GM10266 (cell line): ENCODE results near the gene KCNH4.
"Not testable (repeated sequence)": the region's sequence is repeated elsewhere in the genome, so short reads cannot be mapped to it uniquely, and the experiment has no call there.

Source experiments
- DNase-seq: peaks from one replicate; pipeline ENCODE4 v3.0.0; 2012; ENCODE audit errors: extremely low spot score
- TF ChIP-seq, protein P1 (sequence below): IDR thresholded peaks from 2 replicates; pipeline ENCODE4 v1.5.1; 2012; ENCODE audit warnings: mild to moderate bottlenecking, low read depth; ENCODE audit not compliant: control insufficient read depth, insufficient read depth; ENCODE audit errors: missing control alignments

The KCNH4 gene

DNA sequence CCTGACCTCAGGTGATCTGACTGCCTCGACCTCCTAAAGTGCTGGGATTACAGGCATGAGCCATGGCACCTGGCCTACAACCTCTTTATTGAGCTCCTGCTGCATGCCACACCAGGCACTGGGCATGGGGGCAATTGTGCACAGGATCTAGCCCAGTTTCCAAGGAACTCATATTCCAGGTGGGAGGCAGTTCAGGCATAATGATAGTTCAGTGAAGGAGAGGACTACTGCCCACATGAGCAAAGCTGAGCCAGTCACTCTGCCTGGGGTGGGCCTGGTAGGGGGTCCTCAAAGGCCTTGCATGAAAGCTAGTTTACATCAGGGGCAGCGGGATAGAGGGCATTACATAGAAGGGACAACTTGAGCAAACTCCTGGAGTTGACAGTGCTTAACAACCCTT is 6.9 kb upstream of the KCNH4 start:
- TF ChIP-seq, protein P1, sequence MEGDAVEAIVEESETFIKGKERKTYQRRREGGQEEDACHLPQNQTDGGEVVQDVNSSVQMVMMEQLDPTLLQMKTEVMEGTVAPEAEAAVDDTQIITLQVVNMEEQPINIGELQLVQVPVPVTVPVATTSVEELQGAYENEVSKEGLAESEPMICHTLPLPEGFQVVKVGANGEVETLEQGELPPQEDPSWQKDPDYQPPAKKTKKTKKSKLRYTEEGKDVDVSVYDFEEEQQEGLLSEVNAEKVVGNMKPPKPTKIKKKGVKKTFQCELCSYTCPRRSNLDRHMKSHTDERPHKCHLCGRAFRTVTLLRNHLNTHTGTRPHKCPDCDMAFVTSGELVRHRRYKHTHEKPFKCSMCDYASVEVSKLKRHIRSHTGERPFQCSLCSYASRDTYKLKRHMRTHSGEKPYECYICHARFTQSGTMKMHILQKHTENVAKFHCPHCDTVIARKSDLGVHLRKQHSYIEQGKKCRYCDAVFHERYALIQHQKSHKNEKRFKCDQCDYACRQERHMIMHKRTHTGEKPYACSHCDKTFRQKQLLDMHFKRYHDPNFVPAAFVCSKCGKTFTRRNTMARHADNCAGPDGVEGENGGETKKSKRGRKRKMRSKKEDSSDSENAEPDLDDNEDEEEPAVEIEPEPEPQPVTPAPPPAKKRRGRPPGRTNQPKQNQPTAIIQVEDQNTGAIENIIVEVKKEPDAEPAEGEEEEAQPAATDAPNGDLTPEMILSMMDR, result no peak
- no peak for DNase-seq

DNA sequence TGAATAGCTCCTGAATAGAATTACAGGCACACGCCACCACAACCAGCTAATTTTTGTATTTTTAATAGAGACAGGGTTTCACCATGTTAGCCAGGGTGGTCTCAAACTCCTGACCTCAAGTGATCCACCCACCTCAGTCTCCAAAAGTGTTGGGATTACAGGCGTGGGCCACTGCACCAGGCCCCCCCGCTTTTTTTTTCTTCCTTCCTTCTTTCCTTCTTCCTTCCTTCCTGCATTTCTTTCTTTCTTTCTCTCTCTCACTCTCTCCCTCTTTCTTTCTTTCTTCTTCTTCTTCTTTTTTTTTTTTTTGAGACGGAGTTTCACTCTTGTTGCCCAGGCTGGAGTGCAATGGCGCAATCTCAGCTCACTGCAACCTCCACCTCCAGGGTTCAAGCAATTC is 5.2 kb upstream of the KCNH4 start:
- not testable (repeated sequence) for DNase-seq

DNA sequence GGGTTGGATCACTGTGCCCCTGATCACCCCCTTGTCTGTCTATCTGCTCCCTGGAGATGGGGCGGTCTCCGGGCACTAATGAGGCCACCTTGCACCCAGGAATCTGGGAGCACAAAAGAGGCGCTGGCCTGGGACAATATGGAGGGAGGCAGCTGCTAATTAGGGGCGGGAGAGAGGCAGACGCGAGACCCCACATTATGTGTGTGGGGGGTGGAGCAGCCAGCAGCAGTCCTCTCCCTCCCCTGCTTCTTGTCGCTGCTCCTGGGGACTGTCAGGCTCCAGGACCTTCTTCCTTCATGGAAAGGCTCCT is 4.6 kb upstream of the KCNH4 start:
- TF ChIP-seq, protein P1, result no peak
- no peak for DNase-seq

DNA sequence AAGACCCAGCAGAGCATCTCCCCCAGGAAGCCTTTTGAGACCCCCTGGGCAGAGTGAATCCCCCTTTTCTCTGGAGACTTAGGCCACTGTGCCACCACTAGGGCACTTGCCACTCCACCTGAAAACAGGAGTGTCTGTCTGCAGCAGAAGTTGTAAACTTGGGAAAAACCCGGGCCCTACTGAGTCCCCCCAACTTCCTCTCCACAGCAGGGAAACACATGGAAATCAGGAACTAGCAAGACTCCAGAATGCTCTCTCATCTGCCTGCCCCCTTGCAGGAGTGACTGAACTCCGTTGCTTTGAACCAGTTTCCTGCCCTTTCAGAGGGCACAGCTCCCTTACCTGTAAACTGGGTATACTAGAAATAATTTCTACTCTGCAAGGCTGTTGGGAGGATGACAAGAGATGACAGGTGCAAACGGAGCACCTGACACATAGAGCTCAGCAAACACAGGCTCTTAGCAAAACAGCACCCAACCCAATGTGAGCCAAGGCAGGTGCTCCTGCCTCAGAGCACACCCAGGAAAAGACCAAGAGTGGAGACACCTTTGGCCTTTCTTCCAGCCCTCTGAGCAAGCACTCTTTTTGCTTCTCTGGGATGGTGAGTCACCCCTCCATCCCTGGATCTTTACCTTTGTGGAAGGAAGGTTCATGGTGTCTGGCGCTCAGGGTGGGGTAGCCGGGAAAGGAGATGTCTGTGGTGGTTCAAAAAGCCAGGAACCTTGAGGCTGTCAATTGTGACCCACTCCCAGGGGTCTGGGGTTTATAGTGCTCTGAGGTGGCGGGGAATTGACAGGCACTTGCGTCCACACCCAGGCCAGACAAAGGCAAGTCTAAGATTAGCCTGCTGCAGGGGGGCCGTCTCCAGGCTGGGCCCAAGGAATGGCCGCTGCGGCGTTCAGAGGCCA is 4.0 kb upstream of the KCNH4 start, which contains the start of gene HCRT:
TSS of gene HCRT (minus strand) at position 740 of the 908 bp plus-strand sequence. CDS start at position 653, 87 bp downstream.
- TF ChIP-seq, protein P1, result no peak
- no peak for DNase-seq

DNA sequence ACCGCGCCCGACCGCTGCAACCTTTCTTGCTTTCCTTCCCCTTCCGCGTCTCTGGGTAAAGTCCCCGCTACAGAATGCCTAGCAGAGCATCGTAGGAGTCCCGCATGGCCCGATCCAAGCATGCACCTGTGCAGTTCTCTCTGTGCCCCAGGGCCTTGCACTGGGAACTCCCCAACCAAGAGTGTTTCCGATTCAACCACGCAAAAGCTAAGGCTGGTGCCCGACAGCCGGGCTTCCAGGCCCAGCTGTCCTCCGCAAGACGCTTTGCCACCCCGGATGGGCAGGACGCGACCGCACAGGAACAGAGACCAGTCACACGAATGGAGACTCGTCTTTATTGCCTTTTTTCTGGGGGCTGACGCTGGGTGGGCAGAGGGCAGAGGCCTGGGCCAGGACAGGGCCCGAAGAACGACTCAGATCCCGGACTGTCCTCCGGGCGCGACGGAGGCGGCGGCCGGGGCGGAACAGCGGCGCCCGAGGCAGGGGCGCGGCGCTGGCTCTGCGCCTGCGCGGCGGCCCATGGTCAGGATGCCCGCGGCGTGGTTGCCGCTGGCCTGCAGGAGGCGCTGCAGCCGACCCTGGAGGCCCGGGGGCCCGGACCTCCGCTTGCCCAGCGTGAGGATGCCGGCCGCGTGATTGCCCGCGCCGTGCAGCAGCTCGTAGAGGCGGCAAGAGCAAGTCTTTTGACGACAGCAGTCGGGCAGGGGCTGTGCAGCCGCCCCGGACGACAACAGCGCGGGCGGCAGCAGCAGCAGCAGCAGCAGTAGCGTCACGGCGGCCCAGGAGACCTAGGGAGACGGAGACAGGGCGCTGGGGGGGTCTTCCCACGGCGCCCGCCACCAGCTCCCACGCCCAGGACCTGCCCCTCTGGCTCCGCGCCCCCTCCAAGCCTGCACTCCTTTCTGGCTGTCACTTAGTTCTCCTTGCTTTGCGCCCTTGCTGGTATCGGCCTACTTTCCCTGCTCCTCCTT is 3.1 kb upstream of the KCNH4 start:
- DNase-seq, result peak; percentile 96
- TF ChIP-seq, protein P1, result peak; percentile 97

DNA sequence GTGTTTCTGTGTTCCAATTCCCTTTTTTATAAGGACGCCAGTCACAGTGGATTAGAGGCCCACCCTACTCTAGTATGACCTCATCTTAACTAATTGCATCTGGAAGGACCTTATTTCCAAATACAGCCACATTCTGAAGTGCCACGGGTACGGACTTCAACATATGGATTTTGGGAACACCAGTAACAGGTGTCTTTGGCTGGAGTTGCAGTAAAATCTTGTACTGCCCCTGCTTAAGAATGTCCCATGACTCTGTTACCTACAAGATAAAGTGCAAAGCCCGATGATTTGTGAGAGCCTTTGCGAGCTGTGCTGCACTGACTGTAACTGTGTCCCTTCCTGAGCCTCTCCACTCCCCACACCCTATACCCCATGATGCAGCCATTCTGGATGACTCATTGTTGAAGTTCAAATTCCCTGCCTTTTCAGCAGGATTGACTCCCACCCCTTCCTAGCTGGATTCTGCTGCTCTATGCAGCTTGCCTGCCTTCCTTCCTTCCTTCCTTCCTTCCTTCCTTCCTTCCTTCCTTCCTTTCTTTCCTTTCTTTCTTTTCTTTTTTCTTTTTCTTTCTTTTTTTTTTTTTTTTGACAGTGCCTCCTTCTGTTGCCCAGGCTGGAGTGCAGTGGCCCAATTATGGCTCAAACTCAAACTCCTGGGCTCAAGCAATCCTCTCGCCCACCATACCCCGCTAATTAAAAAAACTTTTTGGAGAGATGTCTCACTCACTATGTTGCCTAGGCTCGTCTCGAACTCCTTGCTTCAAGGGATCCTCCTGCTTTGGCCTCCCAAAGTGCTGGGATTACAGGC is 2.2 kb upstream of the KCNH4 start:
- no peak for DNase-seq
- TF ChIP-seq, protein P1, result no peak

DNA sequence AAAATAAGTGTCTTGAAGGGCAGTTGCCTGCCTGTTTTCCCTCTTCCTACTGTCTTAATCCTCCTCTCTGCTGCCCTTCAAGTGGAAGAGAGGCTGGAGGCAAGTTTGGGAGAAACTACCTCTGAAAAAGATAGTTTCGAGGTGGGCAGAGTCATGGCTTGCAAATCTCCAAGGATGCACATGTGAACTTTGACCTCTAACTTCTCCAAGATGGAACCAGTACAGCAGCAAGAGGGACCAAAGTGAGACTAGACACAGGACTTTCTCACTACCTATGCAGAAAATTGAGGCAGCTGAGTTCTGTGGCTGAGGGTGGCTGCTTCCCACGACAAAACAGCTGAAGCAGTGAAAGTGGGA is 887 bp upstream of the KCNH4 start:
- DNase-seq, result no peak
- TF ChIP-seq, protein P1, result no peak
